Activated CD8-positive, alpha-beta T cell treated with anti-CD3 and anti-CD28 coated beads, Interleukin-2, amount 10 ng/mL, durations not matched to agents 7 days and 5 days (primary cell): ENCODE results near the gene GNAQ. TPM values are rescaled to one million over a fixed set of nuclear protein-coding genes. Genes with fewer than 3 reads are reported as not detected.

ENCODE experiments used
- ATAC-seq: fragments of 150-1000 bp; cut with Tn5 transposase; one replicate; pipeline ENCODE4 v1.10.0; 2021; ENCODE audit warnings: moderate library complexity
- CTCF ChIA-PET: fragments of 350-600 bp; sonication (Branson Sonifier 250); formaldehyde crosslinking; loops from one replicate; lab custom pipeline; 2021; ENCODE audit warnings: antibody characterized with exemption; lab: Charles Lee
- POLR2A ChIA-PET: fragments of 350-600 bp; sonication (Branson Sonifier 250); formaldehyde crosslinking; loops from one replicate; lab custom pipeline; 2021; ENCODE audit warnings: antibody characterized with exemption; lab: Charles Lee
- DNase-seq: peaks from one replicate; pipeline ENCODE4 v3.0.0-alpha.2; 2020
- H3K27ac Mint-ChIP-seq: one replicate; pipeline ENCODE4 v1.8.0; 2021; ENCODE audit warnings: mild to moderate bottlenecking, mixed read lengths
- H3K27me3 Mint-ChIP-seq: one replicate; pipeline ENCODE4 v1.8.0; 2021; ENCODE audit warnings: low read depth, mixed read lengths
- H3K36me3 Mint-ChIP-seq: one replicate; pipeline ENCODE4 v1.8.0; 2021; ENCODE audit warnings: low read depth, mixed read lengths
- H3K4me1 Mint-ChIP-seq: one replicate; pipeline ENCODE4 v1.8.0; 2021; ENCODE audit warnings: low read depth, mixed read lengths
- H3K4me3 Mint-ChIP-seq: one replicate; pipeline ENCODE4 v1.8.0; 2021; ENCODE audit warnings: mild to moderate bottlenecking, mixed read lengths
- H3K9me3 Mint-ChIP-seq: one replicate; pipeline ENCODE4 v1.8.0; 2022; ENCODE audit warnings: mixed read lengths; ENCODE audit not compliant: insufficient read depth
- total RNA-seq, 2 experiments: library from RNA; stranded (reverse); gene quantifications; one replicate each; pipeline ENCODE4 v1.2.3, GENCODE V29; 2021

Gene GNAQ
- total RNA-seq, 2 experiments from 2014 or later: 29.0 to 29.7 TPM

DNA sequence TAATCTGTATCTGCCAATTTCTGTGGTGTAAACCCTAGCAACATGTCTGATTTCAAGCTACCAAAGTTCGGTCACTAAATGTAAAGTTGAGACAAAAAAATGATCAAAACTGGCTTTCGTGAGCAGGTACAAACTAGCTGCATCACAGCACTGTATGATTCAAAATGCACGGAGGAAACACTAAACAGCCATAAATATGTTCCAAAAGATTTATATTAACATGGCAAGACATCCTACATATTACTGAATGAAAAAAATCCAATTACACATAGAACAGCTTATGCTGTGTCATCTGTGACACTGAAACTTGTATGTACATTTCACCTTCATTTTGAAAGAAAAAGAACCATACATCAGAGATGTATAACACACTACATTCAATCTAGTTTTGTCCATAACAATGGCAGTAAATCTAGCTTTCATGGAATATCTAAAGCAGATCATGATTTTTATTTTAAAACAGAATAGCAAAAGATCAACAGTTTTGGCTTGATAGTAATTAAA lies 14.4 kb downstream of the GNAQ start:
- ChIA-PET CTCF (interaction anchor here (1.2 to 1.9 kb wide), 2 partner anchors 12 to 40 kb away, joined by 6 read pairs; no protein-coding TSS in a partner anchor), POLR2A (no interaction called here)
- peaks cover 25% of the 10 kb centered on the region for H3K4me1 Mint-ChIP-seq
- H3K36me3 Mint-ChIP-seq: peaks cover 11% of the 10 kb centered on the region
- ATAC-seq (no peak), DNase-seq (no peak)
- no peak overlapping the region for H3K27ac Mint-ChIP-seq
- H3K27me3 Mint-ChIP-seq: no peaks in the 10 kb centered on the region
- no peak overlapping the region for H3K4me3 Mint-ChIP-seq
- H3K9me3 Mint-ChIP-seq: no peaks in the 10 kb centered on the region

DNA sequence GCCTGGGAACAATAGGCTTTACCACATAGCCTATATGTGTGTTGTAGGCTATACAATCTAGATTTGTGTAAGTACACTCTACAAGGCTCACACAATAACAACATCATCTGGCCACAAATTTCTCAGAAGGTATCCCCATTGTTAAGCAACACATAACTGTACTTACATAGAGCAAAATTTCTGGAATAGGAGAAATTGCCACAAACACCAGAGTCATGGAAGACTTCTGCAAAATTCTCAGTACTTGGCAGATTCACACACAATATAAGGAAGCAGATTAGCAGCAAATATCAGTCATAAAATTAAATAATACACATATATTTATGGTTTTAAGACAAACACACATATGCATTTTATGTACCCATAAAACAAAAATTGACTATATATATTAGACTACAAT lies 16.4 kb downstream of the GNAQ start:
- CTCF ChIA-PET: interaction anchor here (1.3 kb wide), 1 partner anchor 12 kb away, joined by 3 read pairs; no protein-coding TSS in a partner anchor
- no peak overlapping the region for H3K27ac Mint-ChIP-seq
- no peaks in the 10 kb centered on the region for H3K27me3 Mint-ChIP-seq
- DNase-seq: no peak
- H3K36me3 Mint-ChIP-seq: peaks cover 10% of the 10 kb centered on the region
- no peaks in the 10 kb centered on the region for H3K9me3 Mint-ChIP-seq
- POLR2A ChIA-PET: no interaction called here
- H3K4me3 Mint-ChIP-seq: no peak overlapping the region
- ATAC-seq: no peak
- peaks cover 33% of the 10 kb centered on the region for H3K4me1 Mint-ChIP-seq

DNA sequence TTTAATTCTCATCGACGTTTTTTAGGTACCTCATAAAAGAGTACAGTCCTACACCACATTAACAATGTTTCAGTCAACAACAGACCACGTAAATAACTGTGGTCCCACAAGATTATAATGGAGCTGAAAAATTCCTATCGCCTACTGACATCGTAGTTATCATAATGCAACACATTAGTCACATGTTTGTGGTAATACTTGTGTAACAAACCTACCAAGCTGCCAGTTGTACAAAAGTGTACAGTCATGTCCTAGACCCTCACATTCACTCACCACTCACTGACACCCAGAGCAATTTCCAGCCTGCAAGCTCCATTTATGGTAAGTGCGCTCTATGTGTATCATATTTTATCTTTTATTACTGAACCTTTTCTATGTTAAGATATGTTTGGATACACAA lies 16.8 kb downstream of the GNAQ start:
- H3K36me3 Mint-ChIP-seq: peaks cover 9% of the 10 kb centered on the region
- no peaks in the 10 kb centered on the region for H3K27me3 Mint-ChIP-seq
- H3K4me1 Mint-ChIP-seq: peaks cover 34% of the 10 kb centered on the region
- ChIA-PET POLR2A (interaction anchor here (0.6 kb wide), 1 partner anchor 161 kb away, joined by 3 read pairs; no protein-coding TSS in a partner anchor), CTCF (interaction anchor here (0.8 to 1.3 kb wide), 3 partner anchors 11 to 37 kb away, joined by 3 read pairs; no protein-coding TSS in a partner anchor)
- DNase-seq (no peak), ATAC-seq (no peak)
- H3K27ac Mint-ChIP-seq: no peak overlapping the region
- no peaks in the 10 kb centered on the region for H3K9me3 Mint-ChIP-seq
- no peak overlapping the region for H3K4me3 Mint-ChIP-seq

DNA sequence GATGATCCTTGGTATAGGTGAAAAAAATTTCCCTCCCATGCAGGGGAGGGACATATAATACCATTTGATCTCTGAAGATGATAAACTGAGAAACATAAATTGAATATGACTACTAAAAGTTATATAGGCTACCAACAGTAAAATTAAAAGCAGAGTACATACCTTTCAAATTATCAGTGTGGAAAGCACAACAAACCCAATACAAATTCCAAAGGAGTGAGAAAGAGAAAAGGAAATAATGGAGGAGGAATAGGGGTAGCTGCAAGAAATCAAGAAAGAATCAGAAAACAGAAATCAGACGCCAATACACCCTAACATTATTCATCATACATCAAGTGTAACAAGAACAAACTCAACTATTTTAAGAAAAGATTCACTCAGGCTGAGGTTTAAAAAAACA lies 17.7 kb downstream of the GNAQ start:
- Mint-ChIP-seq H3K4me3 (no peak overlapping the region), H3K36me3 (peaks cover 14% of the 10 kb centered on the region), H3K27me3 (no peaks in the 10 kb centered on the region), H3K9me3 (no peaks in the 10 kb centered on the region), H3K27ac (no peak overlapping the region), H3K4me1 (peaks cover 43% of the 10 kb centered on the region)
- no peak for DNase-seq
- no peak for ATAC-seq
- ChIA-PET POLR2A (interaction anchor here (0.6 kb wide), 1 partner anchor 162 kb away, joined by 3 read pairs; no protein-coding TSS in a partner anchor), CTCF (interaction anchor here (0.8 to 1.3 kb wide), 3 partner anchors 11 to 37 kb away, joined by 3 read pairs; no protein-coding TSS in a partner anchor)

DNA sequence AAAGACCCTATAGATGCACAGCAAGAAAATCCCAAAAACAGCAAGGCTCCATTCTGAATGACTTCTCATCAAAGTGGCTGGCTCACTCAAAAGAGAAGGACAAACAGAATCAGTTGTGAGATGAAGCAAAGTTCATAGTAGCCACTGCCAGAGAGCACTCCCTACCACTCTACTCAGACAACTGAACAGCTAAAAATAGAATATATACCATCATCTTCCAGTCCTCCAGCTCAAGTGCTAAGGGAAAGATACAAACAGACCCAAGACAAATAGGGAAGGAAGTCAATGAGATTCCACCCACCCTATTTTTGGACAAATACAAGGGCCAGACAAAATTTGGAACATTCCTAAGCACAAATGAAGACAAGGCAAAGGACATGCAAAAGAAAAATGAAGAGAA lies 20.6 kb downstream of the GNAQ start:
- Mint-ChIP-seq H3K36me3 (peaks cover 19% of the 10 kb centered on the region), H3K27ac (peak overlapping the region; percentile 76), H3K4me1 (peaks cover 45% of the 10 kb centered on the region), H3K27me3 (no peaks in the 10 kb centered on the region), H3K4me3 (no peak overlapping the region), H3K9me3 (no peaks in the 10 kb centered on the region)
- POLR2A ChIA-PET: no interaction called here
- DNase-seq (no peak), ATAC-seq (no peak)
- CTCF ChIA-PET: interaction anchor here (1.4 to 1.7 kb wide), 2 partner anchors 33 to 111 kb away, joined by 4 read pairs; no protein-coding TSS in a partner anchor

DNA sequence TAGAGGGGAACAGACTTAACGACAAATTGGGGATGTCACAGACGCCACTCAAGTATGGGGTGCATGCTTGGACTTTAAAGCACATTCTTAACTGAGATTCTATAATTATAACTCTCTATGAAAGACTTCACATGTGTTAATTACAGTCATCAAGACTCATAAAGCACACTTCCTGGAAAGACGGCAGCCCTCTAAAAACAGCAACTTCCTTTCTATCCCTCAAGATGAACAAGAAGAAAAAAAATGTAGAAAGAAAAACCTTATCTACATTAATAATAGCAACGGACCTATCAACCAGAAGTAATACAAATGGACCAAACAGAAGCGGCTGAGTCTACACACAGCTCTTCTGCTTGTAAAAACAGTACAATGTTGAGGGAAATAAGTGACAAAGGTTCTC lies 21.2 kb downstream of the GNAQ start:
- ChIA-PET POLR2A (interaction anchor here (0.6 kb wide), 1 partner anchor 33 kb away, joined by 3 read pairs; no protein-coding TSS in a partner anchor), CTCF (interaction anchor here (0.6 to 1.7 kb wide), 4 partner anchors 14 to 111 kb away, joined by 3 to 4 read pairs (median 4); no protein-coding TSS in a partner anchor)
- Mint-ChIP-seq H3K4me3 (peak overlapping the region; percentile 45), H3K9me3 (no peaks in the 10 kb centered on the region), H3K27me3 (no peaks in the 10 kb centered on the region), H3K36me3 (peaks cover 19% of the 10 kb centered on the region), H3K27ac (peak overlapping the region; percentile 76), H3K4me1 (peaks cover 45% of the 10 kb centered on the region)
- DNase-seq (no peak), ATAC-seq (peak; percentile 58)

DNA sequence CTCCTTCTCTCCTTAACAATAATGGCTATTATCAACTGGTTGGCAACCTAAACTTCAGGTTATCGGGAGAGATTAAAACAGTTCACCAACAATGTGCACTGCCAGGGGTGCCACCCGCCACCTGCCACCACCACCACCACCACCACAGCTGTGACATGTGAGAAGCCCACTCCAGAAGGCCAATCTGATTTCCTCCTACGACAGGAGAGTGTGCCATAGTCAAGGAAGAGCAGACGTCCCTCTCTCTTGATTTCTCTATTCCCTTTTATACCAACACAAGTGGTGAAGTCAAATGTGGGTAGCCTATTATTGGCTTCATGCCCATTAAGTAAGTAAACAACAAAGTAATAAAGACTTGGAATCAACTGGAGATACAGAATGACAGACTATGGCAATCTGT lies 22.4 kb downstream of the GNAQ start:
- ATAC-seq (no peak), DNase-seq (no peak)
- no peaks in the 10 kb centered on the region for H3K27me3 Mint-ChIP-seq
- peak overlapping the region; percentile 76 for H3K27ac Mint-ChIP-seq
- no peaks in the 10 kb centered on the region for H3K9me3 Mint-ChIP-seq
- H3K36me3 Mint-ChIP-seq: peaks cover 20% of the 10 kb centered on the region
- H3K4me3 Mint-ChIP-seq: no peak overlapping the region
- H3K4me1 Mint-ChIP-seq: peaks cover 49% of the 10 kb centered on the region
- CTCF ChIA-PET: interaction anchor here (2.3 kb wide), 1 partner anchor 26 kb away, joined by 6 read pairs; no protein-coding TSS in a partner anchor
- POLR2A ChIA-PET: no interaction called here

DNA sequence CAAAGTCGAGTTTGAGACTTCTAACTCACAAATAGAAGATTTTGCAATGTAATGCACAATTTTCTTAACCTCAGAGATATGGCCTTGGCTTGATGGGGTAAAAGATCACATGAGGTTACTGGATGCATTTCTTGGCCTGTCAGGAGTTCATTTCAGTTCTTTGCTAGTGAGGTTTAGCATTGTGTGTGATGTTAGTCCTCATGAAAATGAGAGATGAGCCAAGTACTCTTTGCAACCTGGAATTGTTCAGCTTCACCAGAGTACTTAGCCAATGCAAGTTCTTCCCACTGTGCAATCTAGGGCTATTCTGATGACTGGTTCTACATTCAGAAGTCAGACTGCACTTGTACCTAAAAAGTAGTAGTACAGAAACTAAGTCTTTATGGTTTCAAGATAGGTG lies 24.9 kb downstream of the GNAQ start:
- no peak for DNase-seq
- Mint-ChIP-seq H3K9me3 (no peaks in the 10 kb centered on the region), H3K27ac (no peak overlapping the region), H3K4me1 (peaks cover 57% of the 10 kb centered on the region), H3K36me3 (peaks cover 18% of the 10 kb centered on the region), H3K27me3 (no peaks in the 10 kb centered on the region), H3K4me3 (no peak overlapping the region)
- no peak for ATAC-seq
- ChIA-PET POLR2A (no interaction called here), CTCF (no interaction called here)

DNA sequence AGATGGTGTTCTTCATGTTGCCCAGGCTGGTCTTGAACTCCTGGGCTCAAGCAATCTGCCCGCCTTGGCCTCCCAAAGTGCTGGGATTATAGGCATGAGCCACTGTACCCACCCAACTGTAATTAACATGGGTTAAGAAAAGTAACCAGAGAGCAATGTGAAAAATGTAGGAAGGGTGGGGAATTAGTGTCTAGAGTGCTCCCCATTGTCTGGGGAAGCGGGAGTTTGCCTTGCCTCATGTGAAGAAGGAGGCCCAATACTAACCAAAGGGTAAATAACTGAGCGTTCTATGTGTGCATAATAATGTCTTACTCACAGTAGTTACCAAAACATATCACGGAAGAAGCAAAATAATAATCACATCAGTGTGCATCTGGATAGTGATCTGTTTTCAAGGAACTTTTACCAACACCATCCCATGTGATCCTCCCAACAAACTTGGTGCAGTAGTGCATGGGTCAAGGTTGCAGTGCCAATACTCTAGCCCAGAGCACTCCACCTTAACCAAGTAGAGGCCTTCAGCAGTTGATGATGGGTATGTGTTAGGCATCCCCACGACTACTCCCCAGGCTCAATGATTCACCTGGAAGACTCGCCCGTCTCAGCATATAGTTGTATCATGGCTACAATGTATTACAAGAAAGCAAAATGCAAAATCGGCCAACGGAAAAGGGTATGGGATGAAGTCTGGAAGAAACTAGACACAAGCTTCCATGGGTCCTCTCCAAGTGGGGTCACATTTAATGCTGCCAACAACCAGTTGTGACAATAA lies 26.2 kb downstream of the GNAQ start:
- ATAC-seq (no peak), DNase-seq (no peak)
- Mint-ChIP-seq H3K36me3 (peaks cover 15% of the 10 kb centered on the region), H3K4me1 (peaks cover 47% of the 10 kb centered on the region), H3K9me3 (no peaks in the 10 kb centered on the region), H3K27ac (no peak overlapping the region), H3K4me3 (no peak overlapping the region), H3K27me3 (no peaks in the 10 kb centered on the region)
- ChIA-PET CTCF (interaction anchor here (1.2 kb wide), 1 partner anchor 24 kb away, joined by 3 read pairs; no protein-coding TSS in a partner anchor), POLR2A (no interaction called here)

DNA sequence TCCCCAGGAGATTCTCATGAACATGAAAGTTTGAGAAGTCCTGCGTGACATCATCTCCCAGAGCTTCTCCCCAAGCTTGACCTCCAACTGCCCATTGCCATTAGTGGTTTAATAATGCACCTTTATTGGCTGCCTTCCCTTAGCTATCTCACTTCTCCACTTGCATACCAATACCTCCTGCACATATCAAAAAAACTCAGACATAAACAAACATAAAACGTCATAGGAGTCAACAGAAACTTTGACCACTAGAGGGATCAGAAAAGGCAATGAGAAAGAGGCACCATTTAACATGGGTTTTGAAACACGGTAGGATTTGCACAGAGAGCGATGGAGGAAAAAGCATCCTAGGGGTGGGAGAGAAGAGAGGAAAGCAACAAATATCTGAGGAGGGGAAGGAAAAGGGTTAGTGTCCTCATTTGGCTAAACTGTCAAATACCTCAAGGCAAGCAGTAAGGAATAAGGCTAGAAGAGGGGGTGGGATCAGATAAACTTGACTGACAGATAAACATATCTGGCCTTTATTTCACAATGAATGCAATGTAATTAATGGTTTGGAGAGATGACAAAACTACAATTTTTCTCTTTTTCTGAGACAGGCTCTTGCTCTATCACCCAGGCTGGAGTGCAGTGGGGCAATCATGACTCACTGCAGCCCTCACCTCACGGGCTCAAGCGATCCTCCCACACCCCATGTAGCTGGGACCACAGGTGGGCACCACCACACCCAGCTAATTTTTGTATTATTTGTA lies 27.0 kb downstream of the GNAQ start:
- DNase-seq (no peak), ATAC-seq (no peak)
- H3K4me1 Mint-ChIP-seq: peaks cover 43% of the 10 kb centered on the region
- peaks cover 12% of the 10 kb centered on the region for H3K36me3 Mint-ChIP-seq
- ChIA-PET POLR2A (no interaction called here), CTCF (interaction anchor here (0.6 to 2.6 kb wide), 7 partner anchors 10 to 117 kb away, joined by 3 to 12 read pairs (median 9); no protein-coding TSS in a partner anchor)
- H3K4me3 Mint-ChIP-seq: no peak overlapping the region
- no peaks in the 10 kb centered on the region for H3K27me3 Mint-ChIP-seq
- H3K9me3 Mint-ChIP-seq: no peaks in the 10 kb centered on the region
- no peak overlapping the region for H3K27ac Mint-ChIP-seq

DNA sequence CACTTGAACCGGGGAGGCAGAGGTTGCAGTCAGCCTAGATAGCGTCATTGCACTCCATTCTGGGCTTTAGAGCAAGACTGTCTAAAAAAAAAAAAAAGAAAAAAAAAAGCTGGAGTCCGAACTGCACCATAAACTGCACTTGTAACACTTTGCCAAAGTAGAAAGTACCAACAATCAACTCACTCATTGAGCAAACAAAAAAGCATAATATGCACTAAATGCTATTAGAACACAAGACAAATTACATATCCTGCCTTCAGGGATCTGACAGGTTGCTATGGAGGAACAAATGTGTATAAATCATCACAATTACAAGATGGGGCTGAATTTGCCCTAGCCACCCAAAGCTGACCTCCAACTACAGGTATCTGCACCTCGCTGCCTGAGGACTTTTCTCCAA lies 27.9 kb downstream of the GNAQ start:
- Mint-ChIP-seq H3K4me1 (peaks cover 34% of the 10 kb centered on the region), H3K36me3 (peaks cover 14% of the 10 kb centered on the region), H3K9me3 (no peaks in the 10 kb centered on the region), H3K4me3 (no peak overlapping the region), H3K27ac (no peak overlapping the region), H3K27me3 (no peaks in the 10 kb centered on the region)
- ATAC-seq: no peak
- no peak for DNase-seq
- CTCF ChIA-PET: interaction anchor here (0.6 to 2.6 kb wide), 9 partner anchors 9 to 162 kb away, joined by 3 to 12 read pairs (median 4); no protein-coding TSS in a partner anchor
- POLR2A ChIA-PET: no interaction called here
